GM23338 (cell line): ENCODE results near the gene SPOUT1. TPM values are rescaled to one million over a fixed set of nuclear protein-coding genes. Genes with fewer than 3 reads are reported as not detected.
"Not testable (repeated sequence)": the region's sequence is repeated elsewhere in the genome, so short reads cannot be mapped to it uniquely, and the experiment has no call there.

ENCODE experiments used
- ATAC-seq: fragments of 200-7000 bp; cut with Tn5 transposase; 3 replicates; pipeline ENCODE4 v1.9.1; 2020
- DNase-seq: peaks from one replicate; pipeline ENCODE4 v3.0.0-alpha.2; 2015; ENCODE audit warnings: low spot score
- H2AFZ ChIP-seq: fragments of 200-600 bp; sonication (generic); 2 replicates; pipeline ENCODE4 v1.8.0; 2016; ENCODE audit warnings: antibody characterized with exemption, mild to moderate bottlenecking, moderate library complexity
- H3F3A ChIP-seq: fragments of 200-600 bp; sonication (generic); replicated peaks from 2 replicates; pipeline ENCODE4 v1.8.0; 2017; ENCODE audit warnings: antibody characterized with exemption, mixed run types, low read depth
- H3K27ac ChIP-seq: fragments of 200-600 bp; sonication (generic); 2 replicates; pipeline ENCODE4 v1.6.1; 2016; ENCODE audit warnings: low read depth
- H3K27me3 ChIP-seq: fragments of 200-600 bp; sonication (generic); 2 replicates; pipeline ENCODE4 v1.8.0; 2016; ENCODE audit warnings: mild to moderate bottlenecking, mixed run types, moderate library complexity; ENCODE audit not compliant: insufficient read depth
- H3K36me3 ChIP-seq: fragments of 200-600 bp; sonication (generic); 2 replicates; pipeline ENCODE4 v1.8.0; 2016; ENCODE audit warnings: mild to moderate bottlenecking; ENCODE audit not compliant: insufficient read depth
- H3K4me1 ChIP-seq: fragments of 200-600 bp; sonication (generic); 2 replicates; pipeline ENCODE4 v1.8.0; 2016; ENCODE audit warnings: mild to moderate bottlenecking, moderate library complexity; ENCODE audit not compliant: insufficient read depth
- H3K4me2 ChIP-seq: fragments of 200-600 bp; sonication (generic); 2 replicates; pipeline ENCODE4 v1.7.1; 2017; ENCODE audit warnings: mixed run types
- H3K4me3 ChIP-seq: fragments of 200-600 bp; sonication (generic); 2 replicates; pipeline ENCODE4 v1.6.1; 2016; ENCODE audit warnings: mixed run types
- H3K79me2 ChIP-seq: fragments of 200-600 bp; sonication (generic); replicated peaks from 2 replicates; pipeline ENCODE4 v1.8.0; 2017; ENCODE audit warnings: mild to moderate bottlenecking; ENCODE audit not compliant: insufficient read depth
- H3K9me2 ChIP-seq: fragments of 200-600 bp; sonication (generic); 2 replicates; pipeline ENCODE4 v1.8.0; 2017; ENCODE audit not compliant: insufficient read depth
- H4K20me1 ChIP-seq: fragments of 200-600 bp; sonication (generic); replicated peaks from 2 replicates; pipeline ENCODE4 v1.8.0; 2017; ENCODE audit warnings: mild to moderate bottlenecking; ENCODE audit not compliant: insufficient read depth
- H3K27ac Mint-ChIP-seq: 2 replicates; pipeline ENCODE4 v1.8.0; 2020; ENCODE audit warnings: inconsistent platforms, mild to moderate bottlenecking, moderate library complexity, mixed read lengths
- H3K27me3 Mint-ChIP-seq: 3 replicates; pipeline ENCODE4 v1.8.0; 2022; ENCODE audit warnings: low read depth, mild to moderate bottlenecking, moderate library complexity, mixed read lengths, inconsistent platforms; ENCODE audit not compliant: insufficient read depth, poor library complexity
- H3K36me3 Mint-ChIP-seq: 3 replicates; pipeline ENCODE4 v1.8.0; 2021; ENCODE audit warnings: low read depth, mild to moderate bottlenecking, inconsistent platforms, moderate library complexity, mixed read lengths
- H3K4me1 Mint-ChIP-seq: 3 replicates; pipeline ENCODE4 v1.8.0; 2020; ENCODE audit warnings: mild to moderate bottlenecking, inconsistent platforms, mixed read lengths
- H3K4me3 Mint-ChIP-seq: 3 replicates; pipeline ENCODE4 v1.8.0; 2021; ENCODE audit warnings: moderate library complexity, mild to moderate bottlenecking, inconsistent platforms, mixed read lengths
- H3K9me3 Mint-ChIP-seq: 3 replicates; pipeline ENCODE4 v1.8.0; 2020; ENCODE audit warnings: moderate library complexity, mild to moderate bottlenecking, inconsistent platforms, mixed read lengths
- CREB1 ChIP-seq: fragments of 250-450 bp; sonication (Bioruptor Pico); IDR thresholded peaks from 2 replicates; pipeline ENCODE4 v1.5.0; 2020; ENCODE audit warnings: low read depth, mild to moderate bottlenecking, moderate library complexity
- NANOG ChIP-seq: IDR thresholded peaks from 2 replicates; pipeline ENCODE4 v1.6.1; 2016; ENCODE audit warnings: antibody characterized with exemption, borderline replicate concordance
- ZNF462 ChIP-seq: fragments of 250-450 bp; sonication (Bioruptor Pico); IDR thresholded peaks from 2 replicates; pipeline ENCODE4 v1.5.0; 2020; ENCODE audit warnings: mild to moderate bottlenecking, moderate library complexity
- polyA plus RNA-seq: library from polyadenylated mRNA; unstranded; fragments of >200 nt; fragmentation: Nextera tagmentation; extraction: Ambion mirVana; gene quantifications from 2 replicates; pipeline ENCODE4 v1.2.1, GENCODE V29; 2016
- total RNA-seq: library from RNA; depleted of rRNA; stranded (reverse); fragments of >200 nt; shearing (Covaris generic); gene quantifications from 2 replicates; pipeline ENCODE4 v1.2.3, GENCODE V29; 2014
- TF ChIP-seq, protein P1 (sequence below), 2 experiments: fragments of 200-600 bp in 1 of 2; sonication (generic) in 1 of 2; conservative IDR thresholded peaks; 2 replicates each; pipeline versions ENCODE4 v1.5.1 to v1.6.1; 2016 to 2017; ENCODE audit warnings: antibody characterized with exemption in 2 of 2, low read depth in 2 of 2, mild to moderate bottlenecking in 2 of 2, moderate library complexity in 1 of 2

SPOUT1 gene
- total and polyA plus RNA-seq, 2 experiments from 2014 or later, result 28.5 to 50.9 TPM

GRCh38 chr9:128845186-128845931 is 15.8 kb upstream of the SPOUT1 start:
- H3K9me3 Mint-ChIP-seq, result peaks cover 16% of the 10 kb centered on the region
- H3K4me3 ChIP-seq, result no peak overlapping the region
- no peaks in the 10 kb centered on the region for H3K79me2 ChIP-seq
- peaks cover 1% of the 10 kb centered on the region; the same call in 1 of the 2 replicates for H3K36me3 ChIP-seq
- H3K4me2 ChIP-seq, result no peak overlapping the region
- peak; percentile 58 for DNase-seq
- H3F3A ChIP-seq, result 0 out of 2 replicates have a peak, but pooled peaks cover 4% of the 10 kb centered on the region
- no peaks in the 10 kb centered on the region for H3K27me3 ChIP-seq
- no peaks in the 10 kb centered on the region; the same call in 1 of the 2 replicates for H4K20me1 ChIP-seq
- peak; percentile 94 for ATAC-seq
- no peaks in the 10 kb centered on the region for H3K4me1 ChIP-seq
- no peaks in the 10 kb centered on the region for H3K9me2 ChIP-seq
- no peak overlapping the region for H3K4me3 Mint-ChIP-seq
- H2AFZ ChIP-seq, result no peak overlapping the region
- TF ChIP-seq NANOG (no peak), CREB1 (no peak), ZNF462 (CRISPR knock-in tag) (no peak)
- TF ChIP-seq, protein P1, sequence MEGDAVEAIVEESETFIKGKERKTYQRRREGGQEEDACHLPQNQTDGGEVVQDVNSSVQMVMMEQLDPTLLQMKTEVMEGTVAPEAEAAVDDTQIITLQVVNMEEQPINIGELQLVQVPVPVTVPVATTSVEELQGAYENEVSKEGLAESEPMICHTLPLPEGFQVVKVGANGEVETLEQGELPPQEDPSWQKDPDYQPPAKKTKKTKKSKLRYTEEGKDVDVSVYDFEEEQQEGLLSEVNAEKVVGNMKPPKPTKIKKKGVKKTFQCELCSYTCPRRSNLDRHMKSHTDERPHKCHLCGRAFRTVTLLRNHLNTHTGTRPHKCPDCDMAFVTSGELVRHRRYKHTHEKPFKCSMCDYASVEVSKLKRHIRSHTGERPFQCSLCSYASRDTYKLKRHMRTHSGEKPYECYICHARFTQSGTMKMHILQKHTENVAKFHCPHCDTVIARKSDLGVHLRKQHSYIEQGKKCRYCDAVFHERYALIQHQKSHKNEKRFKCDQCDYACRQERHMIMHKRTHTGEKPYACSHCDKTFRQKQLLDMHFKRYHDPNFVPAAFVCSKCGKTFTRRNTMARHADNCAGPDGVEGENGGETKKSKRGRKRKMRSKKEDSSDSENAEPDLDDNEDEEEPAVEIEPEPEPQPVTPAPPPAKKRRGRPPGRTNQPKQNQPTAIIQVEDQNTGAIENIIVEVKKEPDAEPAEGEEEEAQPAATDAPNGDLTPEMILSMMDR (conservative IDR thresholded peaks at IDR 0.05; ENCODE audit: low read depth in 2 of 2), result peak; percentile 27 to 52
- H3K4me1 Mint-ChIP-seq, result no peaks in the 10 kb centered on the region
- peaks cover 3% of the 10 kb centered on the region for H3K27me3 Mint-ChIP-seq
- peaks cover 22% of the 10 kb centered on the region for H3K36me3 Mint-ChIP-seq
- no peak overlapping the region; the same call in 1 of the 2 replicates for H3K27ac Mint-ChIP-seq
- H3K27ac ChIP-seq, result 0 out of 2 replicates have a peak overlapping the region, but pooled peaks have one; percentile 26

DNA sequence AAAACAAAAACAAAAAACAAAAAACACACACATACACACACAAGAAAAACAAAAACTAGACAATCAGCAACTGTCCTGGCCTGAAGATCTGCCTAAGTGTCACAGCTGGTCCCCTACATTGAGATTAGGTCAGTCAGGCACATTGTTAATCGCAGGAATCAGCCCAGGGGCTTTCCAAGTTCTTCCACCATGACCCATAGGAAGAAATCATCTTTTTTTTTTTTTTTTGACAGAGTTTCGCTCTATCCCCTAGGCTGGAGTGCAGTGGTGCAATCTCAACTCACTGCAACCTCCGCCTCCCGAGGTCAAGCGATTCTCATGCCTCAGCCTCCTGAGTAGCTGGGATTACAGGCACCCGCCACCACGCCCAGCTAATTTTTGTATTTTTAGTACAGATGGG is 13.6 kb upstream of the SPOUT1 start:
- DNase-seq, H3K4me2 ChIP-seq, H3K27me3 ChIP-seq, H3K4me3 ChIP-seq, H3K9me3 Mint-ChIP-seq, H3K36me3 ChIP-seq, H3K27ac Mint-ChIP-seq, H4K20me1 ChIP-seq, H3K4me3 Mint-ChIP-seq, H3K9me2 ChIP-seq, H3F3A ChIP-seq, H3K4me1 ChIP-seq, ATAC-seq, H3K27me3 Mint-ChIP-seq, H2AFZ ChIP-seq, H3K4me1 Mint-ChIP-seq, H3K27ac ChIP-seq, H3K79me2 ChIP-seq: not testable (repeated sequence)
- H3K36me3 Mint-ChIP-seq, result peaks cover 21% of the 10 kb centered on the region
